ENCODE data around the gene SFT2D2.

The SFT2D2 gene

DNA sequence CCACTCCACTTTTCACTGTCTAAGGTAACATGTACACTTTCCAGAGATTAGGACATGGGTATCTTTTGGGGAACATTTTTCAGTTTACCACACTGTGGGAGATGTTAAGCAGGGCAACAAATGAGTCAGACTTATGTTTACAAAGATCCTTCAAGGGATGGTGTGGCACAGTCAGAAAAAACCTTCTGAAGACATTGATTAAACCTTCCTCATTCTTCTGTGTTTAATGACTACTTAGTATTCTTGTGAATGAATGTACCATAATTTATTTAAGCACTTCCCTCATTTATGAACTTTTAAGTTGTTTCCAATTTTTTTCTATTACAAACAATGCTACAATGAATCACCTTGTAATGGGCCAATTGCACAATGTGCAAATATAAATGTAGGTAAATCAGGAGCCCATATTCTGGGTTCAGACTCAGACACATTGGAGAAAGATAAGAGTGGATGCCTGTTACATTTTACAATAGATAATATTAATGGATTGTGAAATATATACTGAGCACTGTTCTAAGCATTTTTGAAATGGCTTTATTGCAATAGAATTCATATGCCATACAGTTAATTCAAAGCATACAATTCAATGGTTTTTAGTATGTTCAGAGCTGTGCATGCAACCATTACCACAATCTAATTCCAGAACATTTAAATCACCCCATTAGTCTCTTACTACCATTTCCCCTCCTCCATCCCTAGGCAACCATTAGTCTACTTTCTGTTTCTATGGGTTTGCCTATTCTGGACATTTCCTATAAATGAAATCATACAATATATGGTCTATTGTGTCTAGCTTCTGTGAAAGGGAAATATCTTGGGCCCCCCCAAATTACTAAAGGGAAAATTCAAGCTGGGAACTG lies 1.9 kb upstream of the SFT2D2 start:
- no peak overlapping the region for H3K4me3 ChIP-seq (ENCODE audit: low read length)
- DNase-seq (ENCODE audit: low read depth): peak; percentile 70
- TF ChIP-seq, protein P1, sequence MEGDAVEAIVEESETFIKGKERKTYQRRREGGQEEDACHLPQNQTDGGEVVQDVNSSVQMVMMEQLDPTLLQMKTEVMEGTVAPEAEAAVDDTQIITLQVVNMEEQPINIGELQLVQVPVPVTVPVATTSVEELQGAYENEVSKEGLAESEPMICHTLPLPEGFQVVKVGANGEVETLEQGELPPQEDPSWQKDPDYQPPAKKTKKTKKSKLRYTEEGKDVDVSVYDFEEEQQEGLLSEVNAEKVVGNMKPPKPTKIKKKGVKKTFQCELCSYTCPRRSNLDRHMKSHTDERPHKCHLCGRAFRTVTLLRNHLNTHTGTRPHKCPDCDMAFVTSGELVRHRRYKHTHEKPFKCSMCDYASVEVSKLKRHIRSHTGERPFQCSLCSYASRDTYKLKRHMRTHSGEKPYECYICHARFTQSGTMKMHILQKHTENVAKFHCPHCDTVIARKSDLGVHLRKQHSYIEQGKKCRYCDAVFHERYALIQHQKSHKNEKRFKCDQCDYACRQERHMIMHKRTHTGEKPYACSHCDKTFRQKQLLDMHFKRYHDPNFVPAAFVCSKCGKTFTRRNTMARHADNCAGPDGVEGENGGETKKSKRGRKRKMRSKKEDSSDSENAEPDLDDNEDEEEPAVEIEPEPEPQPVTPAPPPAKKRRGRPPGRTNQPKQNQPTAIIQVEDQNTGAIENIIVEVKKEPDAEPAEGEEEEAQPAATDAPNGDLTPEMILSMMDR (conservative IDR thresholded peaks at IDR 0.05; ENCODE audit: low read length): no peak

DNA sequence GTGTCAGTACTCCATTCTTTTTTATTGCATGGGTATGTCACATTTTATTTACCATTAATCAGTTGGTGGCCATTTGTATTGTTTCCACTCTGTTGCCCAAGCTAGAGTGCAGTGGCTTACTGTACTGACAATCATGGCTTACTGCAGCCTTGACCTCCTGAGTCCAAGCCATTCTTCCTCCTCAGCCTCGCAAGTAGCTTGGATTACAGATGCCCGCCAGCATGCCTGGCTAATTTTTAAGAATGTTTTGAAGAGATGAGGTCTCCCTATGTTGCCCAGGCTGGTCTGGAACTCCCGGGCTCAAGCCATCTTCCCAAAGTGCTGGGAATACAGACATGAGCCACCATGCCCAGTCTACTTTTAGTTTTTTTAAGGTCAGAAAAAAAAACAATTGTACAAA lies 813 bp upstream of the SFT2D2 start:
- H3K4me3 ChIP-seq (ENCODE audit: low read length): peak overlapping the region; percentile 87; the same call in 1 of the 2 replicates
- TF ChIP-seq, protein P1 (conservative IDR thresholded peaks at IDR 0.05; ENCODE audit: low read length): no peak
- no peak for DNase-seq (ENCODE audit: low read depth)

GRCh38 chr1:168227620-168228019 lies 1.8 kb downstream of the SFT2D2 start:
- H3K4me3 ChIP-seq (ENCODE audit: low read length): peak overlapping the region; percentile 87
- TF ChIP-seq, protein P1 (conservative IDR thresholded peaks at IDR 0.05; ENCODE audit: low read length): no peak
- DNase-seq (ENCODE audit: low read depth): peak; percentile 22

GRCh38 chr1:168229893-168230292 lies 4.1 kb downstream of the SFT2D2 start:
- DNase-seq (ENCODE audit: low read depth): no peak
- TF ChIP-seq, protein P1 (conservative IDR thresholded peaks at IDR 0.05; ENCODE audit: low read length): no peak

GRCh38 chr1:168230709-168231108 lies 4.9 kb downstream of the SFT2D2 start:
- no peak for DNase-seq (ENCODE audit: low read depth)
- TF ChIP-seq, protein P1 (conservative IDR thresholded peaks at IDR 0.05; ENCODE audit: low read length): no peak
- no peak overlapping the region for H3K4me3 ChIP-seq (ENCODE audit: low read length)

More at GRCh38 chr1:168229893-168230292, 4.1 kb downstream of the SFT2D2 start:
- no peak overlapping the region for H3K4me3 ChIP-seq (ENCODE audit: low read length)

GRCh38 chr1:168234846-168235547 lies 9.2 kb downstream of the SFT2D2 start:
- no peak for DNase-seq (ENCODE audit: low read depth)
- TF ChIP-seq, protein P1 (conservative IDR thresholded peaks at IDR 0.05; ENCODE audit: low read length): peak; percentile 72
- H3K4me3 ChIP-seq (ENCODE audit: low read length): no peak overlapping the region
